GM23248 (cell line): ENCODE measurements around the gene LYZL2. TPM values are rescaled to one million over a fixed set of nuclear protein-coding genes. Genes with fewer than 3 reads are reported as not detected.
"Not testable (repeated sequence)": the region's sequence is repeated elsewhere in the genome, so short reads cannot be mapped to it uniquely, and the experiment has no call there.

ENCODE experiments used
- DNase-seq: peaks from one replicate; pipeline ENCODE4 v3.0.0-alpha.2; 2015
- H2AFZ ChIP-seq: fragments of 200-600 bp; sonication (generic); 2 replicates; pipeline ENCODE4 v1.6.1; 2016; ENCODE audit warnings: antibody characterized with exemption
- H3F3A ChIP-seq: fragments of 200-600 bp; sonication (generic); 2 replicates; pipeline ENCODE4 v1.6.1; 2016; ENCODE audit warnings: mild to moderate bottlenecking, antibody characterized with exemption, mixed run types; ENCODE audit not compliant: insufficient read depth
- H3K27ac ChIP-seq: fragments of 200-600 bp; sonication (generic); 2 replicates; pipeline ENCODE4 v1.5.1; 2016; ENCODE audit warnings: mild to moderate bottlenecking
- H3K27me3 ChIP-seq: fragments of 200-600 bp; sonication (generic); replicated peaks from 2 replicates; pipeline ENCODE4 v1.6.1; 2016; ENCODE audit warnings: mild to moderate bottlenecking; ENCODE audit not compliant: insufficient read depth
- H3K36me3 ChIP-seq: fragments of 200-600 bp; sonication (generic); 2 replicates; pipeline ENCODE4 v1.6.1; 2016; ENCODE audit warnings: low read depth, mild to moderate bottlenecking
- H3K4me1 ChIP-seq: fragments of 200-600 bp; sonication (generic); 2 replicates; pipeline ENCODE4 v1.6.1; 2016; ENCODE audit warnings: mild to moderate bottlenecking; ENCODE audit not compliant: insufficient read depth
- H3K4me2 ChIP-seq: fragments of 200-600 bp; sonication (generic); one replicate; pipeline ENCODE4 v1.6.1; 2016; ENCODE audit warnings: mild to moderate bottlenecking; ENCODE audit not compliant: unreplicated experiment
- H3K4me3 ChIP-seq: fragments of 200-600 bp; sonication (generic); 2 replicates; pipeline ENCODE4 v1.5.1; 2016; ENCODE audit warnings: mild to moderate bottlenecking
- H3K79me2 ChIP-seq: fragments of 200-600 bp; sonication (generic); 2 replicates; pipeline ENCODE4 v1.6.1; 2016; ENCODE audit warnings: mild to moderate bottlenecking; ENCODE audit not compliant: insufficient read depth
- H3K9ac ChIP-seq: fragments of 200-600 bp; sonication (generic); 2 replicates; pipeline ENCODE4 v1.6.1; 2016; ENCODE audit warnings: mild to moderate bottlenecking
- H3K9me2 ChIP-seq: fragments of 200-600 bp; sonication (generic); 2 replicates; pipeline ENCODE4 v1.6.1; 2016; ENCODE audit warnings: mixed run types, mild to moderate bottlenecking, moderate library complexity; ENCODE audit not compliant: insufficient read depth
- H3K9me3 ChIP-seq: fragments of 200-600 bp; sonication (generic); one replicate; pipeline ENCODE4 v1.6.1; 2017; ENCODE audit warnings: low read depth
- H4K20me1 ChIP-seq: fragments of 200-600 bp; sonication (generic); 2 replicates; pipeline ENCODE4 v1.6.0; 2016; ENCODE audit not compliant: insufficient read depth
- EZH2 ChIP-seq: fragments of 200-600 bp; sonication (generic); IDR thresholded peaks from 2 replicates; pipeline ENCODE4 v1.6.1; 2018; ENCODE audit warnings: antibody characterized with exemption, mild to moderate bottlenecking; ENCODE audit not compliant: insufficient read depth, poor library complexity, severe bottlenecking
- EZH2phosphoT487 ChIP-seq: fragments of 200-600 bp; sonication (generic); IDR thresholded peaks from 2 replicates; pipeline ENCODE4 v1.6.1; 2018; ENCODE audit warnings: antibody characterized with exemption, moderate library complexity, mild to moderate bottlenecking, low read depth; ENCODE audit not compliant: insufficient read depth
- WGBS, 2 experiments: methylation state at CpG; one replicate each; pipeline ENCODE4 v1.1.6; 2015 to 2017; ENCODE audit warnings: low lambda C conversion rate in 2 of 2, low coverage in 1 of 2; ENCODE audit errors: missing lambda C conversion rate in 2 of 2; 5-methylcytosine and 5-hydroxymethylcytosine counted together
- in situ Hi-C: fragments of 300-500 bp; cut with MboI; formaldehyde crosslinking; loops from 2 replicates; pipeline ENCODE4 v1.15.0; 2020
- polyA plus RNA-seq: library from polyadenylated mRNA; unstranded; fragments of >200 nt; fragmentation: Nextera tagmentation; extraction: Ambion mirVana; gene quantifications from 2 replicates; pipeline ENCODE4 v1.2.1, GENCODE V29; 2016
- total RNA-seq: library from RNA; depleted of rRNA; stranded (reverse); fragments of >200 nt; shearing (Covaris generic); gene quantifications from 2 replicates; pipeline ENCODE4 v1.2.3, GENCODE V29; 2014

The LYZL2 gene
- total and polyA plus RNA-seq, 2 experiments from 2014 or later = not detected

DNA sequence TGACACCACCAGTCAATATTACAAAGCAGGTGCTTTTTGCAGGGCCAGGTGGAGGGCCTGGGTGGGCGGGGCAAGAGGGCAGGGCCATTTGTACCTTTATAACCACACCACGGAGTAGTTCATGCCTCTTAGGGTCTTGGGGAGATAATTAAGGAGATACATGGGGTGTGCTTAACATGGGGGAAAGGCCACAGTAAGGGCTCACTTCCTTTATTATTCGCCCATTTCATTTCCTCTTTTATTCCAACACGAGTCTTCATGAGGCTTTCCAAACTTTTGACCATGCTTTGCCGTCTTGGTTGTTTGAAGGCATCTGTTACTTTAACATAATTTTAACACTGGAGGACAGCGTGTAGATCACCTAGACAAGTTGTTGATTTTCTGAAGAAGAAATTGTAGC, 33.3 kb upstream of the LYZL2 start:
- DNase-seq = no peak
- in situ Hi-C loops = no loop called here
- Histone ChIP-seq H3K4me3 (no peak overlapping the region), H3K9ac (no peak overlapping the region), H3K79me2 (no peaks in the 10 kb centered on the region), H3K27ac (no peak overlapping the region), H2AFZ (no peak overlapping the region), H3K9me3 (no peaks in the 10 kb centered on the region), H3K9me2 (no peaks in the 10 kb centered on the region), H3K4me2 (no peak overlapping the region), H3K4me1 (no peaks in the 10 kb centered on the region), H3K36me3 (no peaks in the 10 kb centered on the region), H4K20me1 (no peaks in the 10 kb centered on the region), H3K27me3 (no peaks in the 10 kb centered on the region), H3F3A (no peaks in the 10 kb centered on the region)
- WGBS, 2 experiments = 87% methylated on average over 6 of the region's 6 CpGs
- TF ChIP-seq EZH2 (no peak), EZH2phosphoT487 (no peak)

DNA sequence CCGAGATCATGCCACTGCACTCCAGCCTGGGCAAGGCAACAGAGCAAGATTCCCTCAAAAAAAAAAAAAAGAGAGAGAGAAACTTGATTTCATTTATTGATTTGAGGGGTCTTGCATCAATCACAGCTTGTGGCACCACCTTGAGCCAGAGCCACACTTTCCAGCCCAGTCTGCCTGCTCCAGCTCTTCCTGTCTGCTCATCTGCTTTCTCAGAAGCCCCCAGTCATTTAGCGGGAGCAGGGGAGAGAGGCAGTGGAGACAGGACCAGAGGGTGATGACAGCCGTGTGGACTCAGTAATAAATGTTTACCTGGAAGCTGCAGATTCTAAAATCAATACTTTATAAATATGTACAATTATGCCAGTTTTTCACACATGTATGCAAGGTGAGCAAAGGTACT, 30.8 kb upstream of the LYZL2 start:
- H3K27me3 ChIP-seq, H3K9me2 ChIP-seq, H3K4me1 ChIP-seq, H3K79me2 ChIP-seq, DNase-seq, H3K9me3 ChIP-seq, in situ Hi-C loops, H2AFZ ChIP-seq, H3F3A ChIP-seq, H3K9ac ChIP-seq, H3K4me2 ChIP-seq, H3K4me3 ChIP-seq, H3K27ac ChIP-seq, H3K36me3 ChIP-seq, H4K20me1 ChIP-seq: not testable (repeated sequence)
- 88 to 92% methylated on average over 3 of the region's 3 CpGs for WGBS, 2 experiments

DNA sequence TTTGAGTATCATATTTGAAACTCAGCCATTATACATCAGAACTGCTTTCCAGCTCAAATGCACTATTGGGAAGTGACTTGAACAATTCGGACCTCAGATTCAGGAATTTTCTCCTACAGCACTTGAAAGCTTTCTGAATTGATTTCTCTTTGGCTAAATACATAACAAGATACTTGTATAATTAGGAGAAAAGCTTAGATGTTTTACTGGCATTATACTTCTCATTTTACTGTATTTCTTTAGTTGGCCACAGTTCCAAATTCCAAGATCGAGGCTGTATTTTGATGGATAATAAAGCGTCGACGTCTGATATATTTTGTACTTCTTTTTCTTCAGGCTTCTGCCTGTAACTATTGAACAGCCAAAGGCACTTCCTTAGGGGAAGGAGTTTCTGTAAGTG, 26.7 kb upstream of the LYZL2 start:
- no peak for DNase-seq
- Histone ChIP-seq H3K79me2 (no peaks in the 10 kb centered on the region), H3K9ac (no peak overlapping the region), H3F3A (peaks cover under 1% of the 10 kb centered on the region; the same call in 1 of the 2 replicates), H3K4me3 (no peak overlapping the region), H3K9me3 (no peaks in the 10 kb centered on the region), H3K4me2 (no peak overlapping the region), H3K4me1 (peaks cover 5% of the 10 kb centered on the region), H3K9me2 (no peaks in the 10 kb centered on the region), H2AFZ (no peak overlapping the region), H3K27me3 (no peaks in the 10 kb centered on the region; the same call in 1 of the 2 replicates), H4K20me1 (no peaks in the 10 kb centered on the region), H3K27ac (no peak overlapping the region), H3K36me3 (no peaks in the 10 kb centered on the region)
- WGBS, 2 experiments = 32 to 33% methylated on average over 5 of the region's 5 CpGs
- in situ Hi-C loops = no loop called here
- TF ChIP-seq EZH2phosphoT487 = no peak
- no peak for TF ChIP-seq EZH2

DNA sequence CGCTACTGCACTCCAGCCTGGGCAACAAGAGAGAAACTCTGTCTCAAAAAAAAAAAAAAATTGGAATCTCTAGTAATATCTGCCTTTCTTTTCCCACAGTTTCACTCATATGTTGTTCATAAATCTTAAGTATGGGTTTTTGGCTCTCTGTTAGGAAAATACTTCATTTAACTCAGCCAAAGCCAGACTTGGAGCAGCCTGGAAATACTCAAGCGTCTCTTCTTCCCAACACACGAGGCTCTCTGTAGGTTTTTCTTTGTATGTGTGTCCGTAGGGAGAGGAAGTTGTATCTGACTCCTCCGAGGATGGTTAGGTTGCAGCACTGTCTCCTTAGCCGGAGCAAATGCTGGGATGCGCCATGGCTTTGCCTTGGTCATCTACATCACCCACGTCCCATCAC, 25.4 kb upstream of the LYZL2 start:
- H3K4me1 ChIP-seq, H3K27me3 ChIP-seq, H3K9me2 ChIP-seq, H3K4me3 ChIP-seq, H3K79me2 ChIP-seq, H3K9ac ChIP-seq, in situ Hi-C loops, H3K4me2 ChIP-seq, DNase-seq, H3K27ac ChIP-seq, H4K20me1 ChIP-seq, H3K9me3 ChIP-seq, H3F3A ChIP-seq, H3K36me3 ChIP-seq, H2AFZ ChIP-seq: not testable (repeated sequence)
- 28 to 31% methylated on average over 8 of the region's 8 CpGs for WGBS, 2 experiments

DNA sequence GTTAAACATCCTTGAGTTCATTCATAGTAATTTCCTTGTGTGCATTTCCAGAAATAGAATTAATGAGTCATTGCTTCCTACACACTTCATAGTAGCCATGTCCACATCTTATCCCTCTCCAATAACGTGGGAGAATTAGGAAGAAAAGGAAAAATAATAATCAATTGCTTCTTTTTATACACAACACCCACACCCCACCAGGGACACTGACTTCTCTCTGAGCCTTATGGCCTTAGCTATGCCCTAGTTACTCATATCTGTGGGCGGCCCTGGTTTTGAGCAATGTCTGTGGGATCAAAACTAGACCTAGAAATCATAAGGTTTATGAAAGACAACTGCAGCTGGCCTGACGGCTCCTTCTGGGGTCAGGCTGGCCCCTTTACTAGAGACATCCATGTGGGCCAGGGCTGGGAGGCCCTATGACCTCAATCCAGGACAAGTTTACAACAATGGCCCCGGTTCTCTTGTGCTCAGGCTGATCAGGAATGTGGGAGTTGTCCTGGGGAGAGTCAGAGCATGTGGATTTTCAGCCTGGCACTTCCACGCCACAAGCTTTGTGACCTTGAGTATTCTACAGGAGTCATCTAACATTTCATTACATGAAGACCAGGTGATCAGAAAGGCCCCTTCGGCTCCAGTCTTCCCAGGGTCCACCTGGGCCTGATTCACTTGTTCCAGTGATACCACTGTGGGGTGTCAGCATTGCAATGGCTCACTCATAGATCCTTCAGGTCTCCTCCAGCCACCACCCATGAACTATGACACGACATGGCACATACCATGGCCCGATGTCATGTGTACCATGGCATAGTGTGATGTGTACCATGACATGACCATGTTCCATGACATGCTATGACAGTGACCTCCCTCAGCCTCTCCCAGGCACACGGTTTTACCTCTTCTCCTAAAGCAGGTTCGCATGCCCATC, 22.2 kb upstream of the LYZL2 start:
- H3K4me3 ChIP-seq, H3K9ac ChIP-seq, H3K36me3 ChIP-seq, H3K79me2 ChIP-seq, H3K27me3 ChIP-seq, H3F3A ChIP-seq, in situ Hi-C loops, H3K4me1 ChIP-seq, H3K9me2 ChIP-seq, H3K9me3 ChIP-seq, H4K20me1 ChIP-seq: not testable (repeated sequence)
- 71 to 74% methylated on average over 10 of the region's 10 CpGs for WGBS, 2 experiments
- Histone ChIP-seq H3K4me2 (peak overlapping the region; percentile 14), H3K27ac (peak overlapping the region; percentile 33; the same call in 1 of the 2 replicates), H2AFZ (0 out of 2 replicates have a peak overlapping the region, but pooled peaks have one; percentile 8)
- peak; percentile 68 for DNase-seq
